HCT116 (cell line): ENCODE measurements around the gene OXGR1.

ENCODE experiments used
- CEBPB ChIP-seq: IDR thresholded peaks from 2 replicates; pipeline ENCODE4 v1.6.1; 2012; ENCODE audit warnings: low read depth
- CTCF ChIP-seq, 3 experiments: fragments of 200-600 bp in 1 of 3; sonication (generic) in 1 of 3; IDR thresholded peaks in 2 of 3; conservative IDR thresholded peaks in 1 of 3; 2 replicates each; pipeline ENCODE4 v1.5.1; 2012 to 2017; ENCODE audit warnings: low read depth in 2 of 3, low read length in 2 of 3, antibody characterized with exemption in 1 of 3, borderline replicate concordance in 1 of 3, control low read depth in 1 of 3, mild to moderate bottlenecking in 1 of 3, mixed read lengths in 1 of 3, mixed run types in 1 of 3, moderate library complexity in 1 of 3; ENCODE audit not compliant: insufficient read depth in 1 of 3
- EZH2 ChIP-seq: fragments of 200-600 bp; sonication (generic); IDR thresholded peaks from 2 replicates; pipeline ENCODE4 v1.6.1; 2017; ENCODE audit warnings: antibody characterized with exemption, mixed run types
- EZH2phosphoT487 ChIP-seq: fragments of 200-600 bp; IDR thresholded peaks from 2 replicates; pipeline ENCODE4 v1.6.1; 2018; ENCODE audit warnings: antibody characterized with exemption, borderline replicate concordance
- FOSL1 ChIP-seq: IDR thresholded peaks from 2 replicates; pipeline ENCODE4 v1.6.1; 2012; ENCODE audit warnings: low read depth
- POLR2A ChIP-seq: IDR thresholded peaks from 2 replicates; pipeline ENCODE4 v1.7.0; 2011; ENCODE audit warnings: borderline replicate concordance; ENCODE audit not compliant: insufficient read depth, insufficient read length; ENCODE audit errors: extremely low read depth
- POLR2AphosphoS5 ChIP-seq: IDR thresholded peaks from 2 replicates; pipeline ENCODE4 v1.6.1; 2011; ENCODE audit warnings: mild to moderate bottlenecking, low read depth, low read length, moderate library complexity
- RAD21 ChIP-seq: IDR thresholded peaks from 2 replicates; pipeline ENCODE4 v1.6.1; 2012; ENCODE audit warnings: low read depth, mild to moderate bottlenecking
- SP1 ChIP-seq: IDR thresholded peaks from 2 replicates; pipeline ENCODE4 v1.6.1; 2012; ENCODE audit warnings: low read depth
- SRF ChIP-seq: IDR thresholded peaks from 2 replicates; pipeline ENCODE4 v1.6.1; 2012; ENCODE audit warnings: low read depth
- YY1 ChIP-seq: IDR thresholded peaks from 2 replicates; pipeline ENCODE4 v1.6.1; 2011; ENCODE audit warnings: low read length, low read depth, moderate library complexity, mild to moderate bottlenecking; ENCODE audit not compliant: insufficient replicate concordance; ENCODE audit errors: extremely low read depth

GRCh38 chr13:96992633-96993032 lies 1.6 kb downstream of the OXGR1 start:
- no peak for TF ChIP-seq CTCF (IDR thresholded peaks at IDR 0.05 in 2 of 3, conservative IDR thresholded peaks at IDR 0.05 in 1 of 3; ENCODE audit: borderline replicate concordance in 1 of 3, insufficient read depth in 1 of 3, low read depth in 2 of 3, low read length in 2 of 3)
- TF ChIP-seq POLR2AphosphoS5, result no peak
- no peak for TF ChIP-seq FOSL1
- TF ChIP-seq EZH2phosphoT487, result no peak
- no peak for TF ChIP-seq RAD21
- TF ChIP-seq POLR2A, result no peak
- no peak for TF ChIP-seq SRF
- TF ChIP-seq CEBPB, result no peak
- TF ChIP-seq EZH2, result no peak
- no peak for TF ChIP-seq YY1
- no peak for TF ChIP-seq SP1
